ENCODE results near the gene CD247.

DNA sequence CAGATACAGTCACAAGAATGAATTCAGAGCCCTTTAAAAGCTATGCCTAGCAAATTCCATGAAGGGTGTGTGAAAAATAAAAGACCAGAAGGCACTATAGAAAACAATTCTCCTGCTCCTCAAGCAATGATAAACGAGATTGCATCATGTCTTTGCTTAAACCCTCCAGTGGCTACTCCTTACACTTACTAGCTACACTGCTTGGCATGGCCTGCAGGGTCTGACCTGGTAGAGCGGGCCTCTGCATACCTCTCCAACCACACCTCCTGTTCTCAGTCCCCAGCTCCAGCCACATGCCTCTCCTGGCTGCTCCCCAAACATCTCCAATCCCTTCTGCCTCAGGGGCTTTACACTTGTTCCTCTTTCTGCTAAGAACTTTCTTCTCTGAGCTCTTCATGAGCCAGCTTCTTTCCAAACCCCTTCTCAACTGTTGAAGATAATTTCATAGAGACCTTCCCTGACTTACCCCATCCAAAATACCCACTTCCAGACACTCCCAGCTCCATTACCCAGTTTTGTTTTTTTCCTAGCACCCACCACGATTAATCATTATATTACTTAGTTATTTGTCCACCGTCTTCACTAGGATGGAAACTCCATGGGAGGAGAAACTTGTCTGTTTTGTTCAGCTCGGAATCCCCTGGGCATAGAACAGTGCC lies 46.4 kb upstream of the CD247 start:
- no peak for TF ChIP-seq POLR2A (IDR thresholded peaks at IDR 0.05; ENCODE audit: insufficient read depth in 1 of 2, low read depth in 2 of 2, low read length in 2 of 2)
- no peak for TF ChIP-seq HOXA7 (CRISPR knock-in tag; IDR thresholded peaks at IDR 0.05)
- TF ChIP-seq, protein P1, sequence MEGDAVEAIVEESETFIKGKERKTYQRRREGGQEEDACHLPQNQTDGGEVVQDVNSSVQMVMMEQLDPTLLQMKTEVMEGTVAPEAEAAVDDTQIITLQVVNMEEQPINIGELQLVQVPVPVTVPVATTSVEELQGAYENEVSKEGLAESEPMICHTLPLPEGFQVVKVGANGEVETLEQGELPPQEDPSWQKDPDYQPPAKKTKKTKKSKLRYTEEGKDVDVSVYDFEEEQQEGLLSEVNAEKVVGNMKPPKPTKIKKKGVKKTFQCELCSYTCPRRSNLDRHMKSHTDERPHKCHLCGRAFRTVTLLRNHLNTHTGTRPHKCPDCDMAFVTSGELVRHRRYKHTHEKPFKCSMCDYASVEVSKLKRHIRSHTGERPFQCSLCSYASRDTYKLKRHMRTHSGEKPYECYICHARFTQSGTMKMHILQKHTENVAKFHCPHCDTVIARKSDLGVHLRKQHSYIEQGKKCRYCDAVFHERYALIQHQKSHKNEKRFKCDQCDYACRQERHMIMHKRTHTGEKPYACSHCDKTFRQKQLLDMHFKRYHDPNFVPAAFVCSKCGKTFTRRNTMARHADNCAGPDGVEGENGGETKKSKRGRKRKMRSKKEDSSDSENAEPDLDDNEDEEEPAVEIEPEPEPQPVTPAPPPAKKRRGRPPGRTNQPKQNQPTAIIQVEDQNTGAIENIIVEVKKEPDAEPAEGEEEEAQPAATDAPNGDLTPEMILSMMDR (CRISPR knock-in tag; IDR thresholded peaks at IDR 0.05): no peak
- no peak for TF ChIP-seq ZNF264 (CRISPR knock-in tag; IDR thresholded peaks at IDR 0.05)
- no peak for TF ChIP-seq SRF (IDR thresholded peaks at IDR 0.05; ENCODE audit: low read depth, low read length)
- no peak for TF ChIP-seq EZH2 (conservative IDR thresholded peaks at IDR 0.05; ENCODE audit: low read depth, low read length)
- TF ChIP-seq, protein P2, sequence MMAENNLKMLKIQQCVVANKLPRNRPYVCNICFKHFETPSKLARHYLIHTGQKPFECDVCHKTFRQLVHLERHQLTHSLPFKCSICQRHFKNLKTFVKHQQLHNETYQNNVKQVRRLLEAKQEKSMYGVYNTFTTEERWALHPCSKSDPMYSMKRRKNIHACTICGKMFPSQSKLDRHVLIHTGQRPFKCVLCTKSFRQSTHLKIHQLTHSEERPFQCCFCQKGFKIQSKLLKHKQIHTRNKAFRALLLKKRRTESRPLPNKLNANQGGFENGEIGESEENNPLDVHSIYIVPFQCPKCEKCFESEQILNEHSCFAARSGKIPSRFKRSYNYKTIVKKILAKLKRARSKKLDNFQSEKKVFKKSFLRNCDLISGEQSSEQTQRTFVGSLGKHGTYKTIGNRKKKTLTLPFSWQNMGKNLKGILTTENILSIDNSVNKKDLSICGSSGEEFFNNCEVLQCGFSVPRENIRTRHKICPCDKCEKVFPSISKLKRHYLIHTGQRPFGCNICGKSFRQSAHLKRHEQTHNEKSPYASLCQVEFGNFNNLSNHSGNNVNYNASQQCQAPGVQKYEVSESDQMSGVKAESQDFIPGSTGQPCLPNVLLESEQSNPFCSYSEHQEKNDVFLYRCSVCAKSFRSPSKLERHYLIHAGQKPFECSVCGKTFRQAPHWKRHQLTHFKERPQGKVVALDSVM (CRISPR knock-in tag; IDR thresholded peaks at IDR 0.05): no peak
- TF ChIP-seq, protein P3, sequence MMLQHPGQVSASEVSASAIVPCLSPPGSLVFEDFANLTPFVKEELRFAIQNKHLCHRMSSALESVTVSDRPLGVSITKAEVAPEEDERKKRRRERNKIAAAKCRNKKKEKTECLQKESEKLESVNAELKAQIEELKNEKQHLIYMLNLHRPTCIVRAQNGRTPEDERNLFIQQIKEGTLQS (CRISPR knock-in tag; IDR thresholded peaks at IDR 0.05): no peak
- no peak for TF ChIP-seq HNRNPL (IDR thresholded peaks at IDR 0.05; ENCODE audit: low read depth, low read length)
- no peak for TF ChIP-seq STAT5B (CRISPR knock-in tag; IDR thresholded peaks at IDR 0.05)
- TF ChIP-seq, protein P4, sequence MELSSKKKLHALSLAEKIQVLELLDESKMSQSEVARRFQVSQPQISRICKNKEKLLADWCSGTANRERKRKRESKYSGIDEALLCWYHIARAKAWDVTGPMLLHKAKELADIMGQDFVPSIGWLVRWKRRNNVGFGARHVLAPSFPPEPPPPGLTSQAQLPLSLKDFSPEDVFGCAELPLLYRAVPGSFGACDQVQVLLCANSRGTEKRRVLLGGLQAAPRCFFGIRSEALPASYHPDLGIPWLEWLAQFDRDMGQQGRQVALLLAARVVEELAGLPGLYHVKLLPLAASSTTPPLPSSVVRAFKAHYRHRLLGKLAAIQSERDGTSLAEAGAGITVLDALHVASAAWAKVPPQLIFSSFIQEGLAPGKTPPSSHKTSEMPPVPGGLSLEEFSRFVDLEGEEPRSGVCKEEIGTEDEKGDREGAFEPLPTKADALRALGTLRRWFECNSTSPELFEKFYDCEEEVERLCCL (CRISPR knock-in tag; IDR thresholded peaks at IDR 0.05; ENCODE audit: borderline replicate concordance): no peak
